GM10847 (cell line): ENCODE measurements around the gene ELP5.

Source experiments
- POLR2A ChIP-seq: IDR thresholded peaks from 2 replicates; pipeline ENCODE4 v1.6.1; 2011; ENCODE audit not compliant: insufficient read length; ENCODE audit errors: extremely low read depth

Gene ELP5

GRCh38 chr17:7252176-7253043, at the start of gene ELP5:
ELP5 (plus strand) TSS chr17:7252215; CDS start chr17:7252551, 336 bp downstream.
- peak; percentile 88 for TF ChIP-seq POLR2A

GRCh38 chr17:7203391-7203790, 48.6 kb upstream of the ELP5 start:
- TF ChIP-seq POLR2A: no peak

- TF ChIP-seq POLR2A: no peak
These were observed 47.7 kb upstream of the ELP5 start for GRCh38 chr17:7204336-7204735.

- no peak for TF ChIP-seq POLR2A
These were observed 47.1 kb upstream of the ELP5 start for GRCh38 chr17:7204828-7205461.

GRCh38 chr17:7205561-7205960, 46.5 kb upstream of the ELP5 start:
- TF ChIP-seq POLR2A: no peak

GRCh38 chr17:7207120-7208001, 44.7 kb upstream of the ELP5 start:
- TF ChIP-seq POLR2A: no peak

- TF ChIP-seq POLR2A: no peak
These were observed 43.9 kb upstream of the ELP5 start for GRCh38 chr17:7208027-7208571.

GRCh38 chr17:7208754-7209460, 43.1 kb upstream of the ELP5 start:
- no peak for TF ChIP-seq POLR2A

- TF ChIP-seq POLR2A: no peak
These were observed 40.3 kb upstream of the ELP5 start for GRCh38 chr17:7211491-7212273.

GRCh38 chr17:7213895-7214299, 38.1 kb upstream of the ELP5 start:
- TF ChIP-seq POLR2A: no peak

- no peak for TF ChIP-seq POLR2A
These were observed 37.5 kb upstream of the ELP5 start for GRCh38 chr17:7214300-7215135.

GRCh38 chr17:7215136-7215638, 36.8 kb upstream of the ELP5 start:
- TF ChIP-seq POLR2A: no peak
